ENCODE results near the gene TRIM28. TPM values are rescaled to one million over a fixed set of nuclear protein-coding genes. Genes with fewer than 3 reads are reported as not detected.
A peak's percentile ranks its signal among the peaks of the same experiment; 100 is the strongest.

TRIM28 gene
- total and polyA plus RNA-seq, 9 of the 15 experiments (the other 6 are each of a cell fraction or from before 2014, with no cell fraction given) = 12.1 to 797 (median 490) TPM

GRCh38 chr19:58520257-58520599, 23.6 kb upstream of the TRIM28 start:
- Histone ChIP-seq H3K79me2 (ENCODE audit: control insufficient read depth, insufficient read depth, low read length) (peaks cover 47% of the 10 kb centered on the region), H3K9ac (ENCODE audit: insufficient read depth in 1 of 2, low read depth in 2 of 2, low read length in 2 of 2) (peak overlapping the region; percentile 95 to 97), H3K27me3 (ENCODE audit: control insufficient read depth in 2 of 2, insufficient read depth in 2 of 2, low read length in 2 of 2) (no peaks in the 10 kb centered on the region), H2AFZ (ENCODE audit: low read depth, low read length) (peak overlapping the region; percentile 99), H3K4me2 (ENCODE audit: insufficient read depth, low read length) (peak overlapping the region; percentile 98), H3K4me1 (replicated peaks in 1 of 2; ENCODE audit: control insufficient read depth in 2 of 2, insufficient read depth in 2 of 2, low read length in 2 of 2) (peaks cover 9 to 49% of the 10 kb centered on the region in 2 experiments), H3K9me1 (ENCODE audit: control insufficient read depth, insufficient read depth, low read length) (peaks cover 5% of the 10 kb centered on the region), H3K9me3 (replicated peaks; ENCODE audit: control insufficient read depth, insufficient read depth, low read depth, low read length) (no peaks in the 10 kb centered on the region), H3K27ac (ENCODE audit: extremely low read depth, low read depth, low read length) (peak overlapping the region; percentile 92), H4K20me1 (replicated peaks; ENCODE audit: control insufficient read depth, insufficient read depth, low read length) (no peaks in the 10 kb centered on the region), H3K36me3 (ENCODE audit: control insufficient read depth, insufficient read depth, low read length) (peaks cover 23% of the 10 kb centered on the region; the same call in 2 of the 3 replicates), H3K4me3 (peak overlapping the region; percentile 79)
- ATAC-seq (no peak), DNase-seq (ENCODE audit: extremely low read depth in 1 of 4, low spot score in 3 of 4) (no peak), FAIRE-seq (peak; percentile 64)
- ChIA-PET CTCF (ENCODE audit: low intra/inter-chr PET ratio) (interaction anchor here (1.1 to 2.7 kb wide), 3 partner anchors 61 to 338 kb away, joined by 3 to 23 read pairs (median 8); partner anchors contain the start of gene ZNF274), POLR2A (interaction anchor here (0.5 to 2.3 kb wide), 19 partner anchors 10 to 337 kb away, joined by 3 to 14 read pairs (median 6); partner anchors contain the start of genes CHMP2A, TRIM28, ZNF274 and ZSCAN22)
- intact Hi-C loops (cut with micrococcal nuclease) (loop anchor here (2.0 kb wide), 1 partner anchor 55 kb away; no protein-coding TSS in a partner anchor), in situ Hi-C loops (cut with MboI) (no loop called here)
- 21% methylated on average over 7 of the region's 7 CpGs for WGBS (ENCODE audit: insufficient coverage, low coverage, missing lambda C conversion rate)
- BruUV-seq (replicated peaks) = TSS peak; percentile 94
- TF ChIP-seq CAMTA2 (CRISPR knock-in tag; conservative IDR thresholded peaks at IDR 0.05) (no peak), ZBTB7A (IDR thresholded peaks at IDR 0.05; ENCODE audit: borderline replicate concordance, control insufficient read depth, low read depth, low read length) (peak; percentile 39; the same call in 1 of the 2 replicates), ZBED1 (IDR thresholded peaks at IDR 0.05) (no peak), BRD9 (IDR thresholded peaks at IDR 0.05; ENCODE audit: low read depth, partially characterized antibody) (peak; percentile 6)
- TF ChIP-seq, protein P1, sequence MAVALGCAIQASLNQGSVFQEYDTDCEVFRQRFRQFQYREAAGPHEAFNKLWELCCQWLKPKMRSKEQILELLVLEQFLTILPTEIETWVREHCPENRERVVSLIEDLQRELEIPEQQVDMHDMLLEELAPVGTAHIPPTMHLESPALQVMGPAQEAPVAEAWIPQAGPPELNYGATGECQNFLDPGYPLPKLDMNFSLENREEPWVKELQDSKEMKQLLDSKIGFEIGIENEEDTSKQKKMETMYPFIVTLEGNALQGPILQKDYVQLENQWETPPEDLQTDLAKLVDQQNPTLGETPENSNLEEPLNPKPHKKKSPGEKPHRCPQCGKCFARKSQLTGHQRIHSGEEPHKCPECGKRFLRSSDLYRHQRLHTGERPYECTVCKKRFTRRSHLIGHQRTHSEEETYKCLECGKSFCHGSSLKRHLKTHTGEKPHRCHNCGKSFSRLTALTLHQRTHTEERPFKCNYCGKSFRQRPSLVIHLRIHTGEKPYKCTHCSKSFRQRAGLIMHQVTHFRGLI (CRISPR knock-in tag; IDR thresholded peaks at IDR 0.05) = no peak
- TF ChIP-seq, protein P2, sequence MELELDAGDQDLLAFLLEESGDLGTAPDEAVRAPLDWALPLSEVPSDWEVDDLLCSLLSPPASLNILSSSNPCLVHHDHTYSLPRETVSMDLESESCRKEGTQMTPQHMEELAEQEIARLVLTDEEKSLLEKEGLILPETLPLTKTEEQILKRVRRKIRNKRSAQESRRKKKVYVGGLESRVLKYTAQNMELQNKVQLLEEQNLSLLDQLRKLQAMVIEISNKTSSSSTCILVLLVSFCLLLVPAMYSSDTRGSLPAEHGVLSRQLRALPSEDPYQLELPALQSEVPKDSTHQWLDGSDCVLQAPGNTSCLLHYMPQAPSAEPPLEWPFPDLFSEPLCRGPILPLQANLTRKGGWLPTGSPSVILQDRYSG (tag; conservative IDR thresholded peaks at IDR 0.05; ENCODE audit: low read depth) = 0 out of 2 replicates have a peak, but pooled peaks have one; percentile 47
- TF ChIP-seq, protein P3, sequence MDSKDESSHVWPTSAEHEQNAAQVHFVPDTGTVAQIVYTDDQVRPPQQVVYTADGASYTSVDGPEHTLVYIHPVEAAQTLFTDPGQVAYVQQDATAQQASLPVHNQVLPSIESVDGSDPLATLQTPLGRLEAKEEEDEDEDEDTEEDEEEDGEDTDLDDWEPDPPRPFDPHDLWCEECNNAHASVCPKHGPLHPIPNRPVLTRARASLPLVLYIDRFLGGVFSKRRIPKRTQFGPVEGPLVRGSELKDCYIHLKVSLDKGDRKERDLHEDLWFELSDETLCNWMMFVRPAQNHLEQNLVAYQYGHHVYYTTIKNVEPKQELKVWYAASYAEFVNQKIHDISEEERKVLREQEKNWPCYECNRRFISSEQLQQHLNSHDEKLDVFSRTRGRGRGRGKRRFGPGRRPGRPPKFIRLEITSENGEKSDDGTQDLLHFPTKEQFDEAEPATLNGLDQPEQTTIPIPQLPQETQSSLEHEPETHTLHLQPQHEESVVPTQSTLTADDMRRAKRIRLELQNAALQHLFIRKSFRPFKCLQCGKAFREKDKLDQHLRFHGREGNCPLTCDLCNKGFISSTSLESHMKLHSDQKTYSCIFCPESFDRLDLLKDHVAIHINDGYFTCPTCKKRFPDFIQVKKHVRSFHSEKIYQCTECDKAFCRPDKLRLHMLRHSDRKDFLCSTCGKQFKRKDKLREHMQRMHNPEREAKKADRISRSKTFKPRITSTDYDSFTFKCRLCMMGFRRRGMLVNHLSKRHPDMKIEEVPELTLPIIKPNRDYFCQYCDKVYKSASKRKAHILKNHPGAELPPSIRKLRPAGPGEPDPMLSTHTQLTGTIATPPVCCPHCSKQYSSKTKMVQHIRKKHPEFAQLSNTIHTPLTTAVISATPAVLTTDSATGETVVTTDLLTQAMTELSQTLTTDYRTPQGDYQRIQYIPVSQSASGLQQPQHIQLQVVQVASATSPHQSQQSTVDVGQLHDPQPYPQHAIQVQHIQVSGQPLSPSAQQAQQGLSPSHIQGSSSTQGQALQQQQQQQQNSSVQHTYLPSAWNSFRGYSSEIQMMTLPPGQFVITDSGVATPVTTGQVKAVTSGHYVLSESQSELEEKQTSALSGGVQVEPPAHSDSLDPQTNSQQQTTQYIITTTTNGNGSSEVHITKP (IDR thresholded peaks at IDR 0.05; ENCODE audit: partially characterized antibody) = peak; percentile 41

Measured in K562 (cell line).